Stimulated activated CD4-positive, alpha-beta T cell treated with anti-CD3 and anti-CD28 coated beads, Interleukin-2, amount 100 ng/mL, for 48 hours (primary cell): ENCODE measurements around the gene OSTC.

Experiments
- DNase-seq, 2 donors: peaks; one replicate each; pipeline ENCODE4 v3.0.0-alpha.2; 2020

The OSTC gene

GRCh38 chr4:108650212-108651013 lies at the start of gene OSTC:
TSS of gene OSTC (plus strand) at chr4:108650599. CDS start at chr4:108650656, 57 bp downstream.
- DNase-seq: peak; percentile 89

GRCh38 chr4:108601106-108601505 lies 49.3 kb upstream of the OSTC start:
- no peak for DNase-seq

- DNase-seq: no peak
Measured at GRCh38 chr4:108601532-108601931, 48.9 kb upstream of the OSTC start.

GRCh38 chr4:108602163-108602562 lies 48.2 kb upstream of the OSTC start:
- no peak for DNase-seq

- DNase-seq: no peak
Measured at GRCh38 chr4:108607079-108607815, 43.2 kb upstream of the OSTC start.

- no peak for DNase-seq
Measured at GRCh38 chr4:108611365-108611764, 39.0 kb upstream of the OSTC start.

GRCh38 chr4:108612365-108612764 lies 38.0 kb upstream of the OSTC start:
- DNase-seq: no peak

- peak in 1 of 2 donors; percentile 25 for DNase-seq
Measured at GRCh38 chr4:108619372-108620100, 30.9 kb upstream of the OSTC start.

- peak; percentile 92 to 96 for DNase-seq
Measured at GRCh38 chr4:108620101-108620932, 30.1 kb upstream of the OSTC start, which contains the start of gene RPL34. TSS of gene RPL34 (plus strand) at chr4:108620576. CDS start at chr4:108621960, 1,384 bp downstream.

GRCh38 chr4:108620933-108621905 lies 29.2 kb upstream of the OSTC start:
- no peak for DNase-seq

- no peak for DNase-seq
Measured at GRCh38 chr4:108622022-108622421, 28.4 kb upstream of the OSTC start.

- DNase-seq: no peak
Measured at GRCh38 chr4:108622828-108623227, 27.6 kb upstream of the OSTC start.

- no peak for DNase-seq
Measured at GRCh38 chr4:108624263-108625056, 25.9 kb upstream of the OSTC start.

GRCh38 chr4:108626056-108626455 lies 24.3 kb upstream of the OSTC start:
- no peak for DNase-seq

GRCh38 chr4:108628411-108628810 lies 22.0 kb upstream of the OSTC start:
- no peak for DNase-seq

- DNase-seq: no peak
Measured at GRCh38 chr4:108635070-108635655, 15.2 kb upstream of the OSTC start.

- DNase-seq: no peak
Measured at GRCh38 chr4:108636246-108636645, 14.2 kb upstream of the OSTC start.

- DNase-seq: no peak
Measured at GRCh38 chr4:108637856-108638255, 12.5 kb upstream of the OSTC start.

GRCh38 chr4:108644237-108644636 lies 6.2 kb upstream of the OSTC start:
- no peak for DNase-seq

- no peak for DNase-seq
Measured at GRCh38 chr4:108646706-108647105, 3.7 kb upstream of the OSTC start.
